Kidney epithelial cell (primary cell): ENCODE data around the gene TOP1. TPM values are rescaled to one million over a fixed set of nuclear protein-coding genes. Genes with fewer than 3 reads are reported as not detected.

Experiments
- DNase-seq: peaks from one replicate; pipeline ENCODE4 v3.0.0-alpha.2; 2010; ENCODE audit warnings: low read depth
- H3K27me3 ChIP-seq: 2 replicates; pipeline ENCODE4 v1.6.0; 2011; ENCODE audit warnings: low read length; ENCODE audit not compliant: control insufficient read depth, insufficient read depth
- H3K36me3 ChIP-seq: 2 replicates; pipeline ENCODE4 v1.5.1; 2011; ENCODE audit warnings: low read length; ENCODE audit not compliant: control insufficient read depth, insufficient read depth
- H3K4me3 ChIP-seq: 2 replicates; pipeline ENCODE4 v1.5.1; 2011; ENCODE audit warnings: low read depth, mild to moderate bottlenecking, control low read depth, low read length
- CTCF ChIP-seq: IDR thresholded peaks from 2 replicates; pipeline ENCODE4 v1.5.1; 2011; ENCODE audit warnings: mild to moderate bottlenecking, moderate library complexity, low read length, control low read depth, inconsistent platforms; ENCODE audit not compliant: insufficient read depth, poor library complexity, severe bottlenecking
- total RNA-seq: library from RNA; depleted of rRNA; stranded (reverse); fragments of >200 nt; gene quantifications from 2 replicates; pipeline ENCODE4 v1.2.3, GENCODE V29; 2015

Gene TOP1
- total RNA-seq, 1 donor from 2014 or later, result 38.0 TPM

GRCh38 chr20:40992349-40993113 lies 36.1 kb upstream of the TOP1 start:
- no peak for TF ChIP-seq CTCF
- DNase-seq, result no peak
- Histone ChIP-seq H3K27me3 (no peaks in the 10 kb centered on the region), H3K4me3 (no peak overlapping the region), H3K36me3 (no peaks in the 10 kb centered on the region)

- no peak for DNase-seq
- Histone ChIP-seq H3K36me3 (no peaks in the 10 kb centered on the region), H3K27me3 (no peaks in the 10 kb centered on the region), H3K4me3 (no peak overlapping the region)
- TF ChIP-seq CTCF, result no peak
These were observed 34.7 kb upstream of the TOP1 start for GRCh38 chr20:40993794-40994540.

- DNase-seq, result no peak
These were observed 32.3 kb upstream of the TOP1 start for GRCh38 chr20:40996326-40996725.

GRCh38 chr20:40997116-40997515 lies 31.5 kb upstream of the TOP1 start:
- DNase-seq, result no peak
- H3K36me3 ChIP-seq, result no peaks in the 10 kb centered on the region
- H3K4me3 ChIP-seq, result no peak overlapping the region
- no peak for TF ChIP-seq CTCF
- no peaks in the 10 kb centered on the region for H3K27me3 ChIP-seq

More at GRCh38 chr20:40996326-40996725, 32.3 kb upstream of the TOP1 start:
- Histone ChIP-seq H3K36me3 (no peaks in the 10 kb centered on the region), H3K27me3 (no peaks in the 10 kb centered on the region), H3K4me3 (no peak overlapping the region)
- TF ChIP-seq CTCF, result no peak

GRCh38 chr20:40999841-41000240 lies 28.8 kb upstream of the TOP1 start:
- no peak for DNase-seq
- no peak overlapping the region for H3K4me3 ChIP-seq
- TF ChIP-seq CTCF, result no peak
- no peaks in the 10 kb centered on the region for H3K36me3 ChIP-seq
- H3K27me3 ChIP-seq, result no peaks in the 10 kb centered on the region

- no peak for DNase-seq
- H3K36me3 ChIP-seq, result no peaks in the 10 kb centered on the region
- H3K27me3 ChIP-seq, result no peaks in the 10 kb centered on the region
- H3K4me3 ChIP-seq, result no peak overlapping the region
- no peak for TF ChIP-seq CTCF
These were observed 28.0 kb upstream of the TOP1 start for GRCh38 chr20:41000628-41001027.
